Endothelial cell of umbilical vein (primary cell): ENCODE data around the gene SSBP3. TPM values are rescaled to one million over a fixed set of nuclear protein-coding genes. Genes with fewer than 3 reads are reported as not detected.

Experiments
- BruUV-seq: library from RNA; stranded (reverse); fragments of 400-500 nt; replicated peaks from 2 replicates; lab custom pipeline; 2021; lab: Mats Ljungman, UMichigan
- CTCF ChIA-PET: fragments of 300-600, 350-600 bp; sonication (Branson Sonifier 250); formaldehyde crosslinking; loops from one replicate; lab custom pipeline; 2021; ENCODE audit warnings: antibody characterized with exemption, inconsistent platforms; lab: Charles Lee
- POLR2A ChIA-PET: fragments of 300-600, 350-600 bp; sonication (Branson Sonifier 250); formaldehyde crosslinking; loops from one replicate; lab custom pipeline; 2021; ENCODE audit warnings: antibody characterized with exemption, inconsistent platforms; lab: Charles Lee
- DNase-seq: peaks from one replicate; pipeline ENCODE4 v3.0.0-alpha.2; 2011; ENCODE audit warnings: low read depth, low spot score
- FAIRE-seq: peaks from 2 replicates; lab custom pipeline; 2011; peaks lifted over from hg19 to GRCh38; lab: Jason Lieb, UNC
- H2AFZ ChIP-seq: 2 replicates; pipeline ENCODE4 v1.6.0; 2012; ENCODE audit warnings: low read depth, low read length, control low read depth, inconsistent platforms
- H3K27ac ChIP-seq: 2 replicates; pipeline ENCODE4 v1.5.1; 2011; ENCODE audit warnings: low read depth, mild to moderate bottlenecking, control low read depth, low read length, moderate library complexity; ENCODE audit not compliant: insufficient read depth
- H3K27me3 ChIP-seq, 2 experiments: 2 replicates each; pipeline versions ENCODE4 v1.6.0 to v1.6.1; 2011; ENCODE audit warnings: low read length in 2 of 2, mixed read lengths in 1 of 2; ENCODE audit not compliant: control insufficient read depth in 2 of 2, insufficient read depth in 2 of 2
- H3K36me3 ChIP-seq, 2 experiments: 2 replicates in 1 of 2; 3 replicates in 1 of 2; pipeline ENCODE4 v1.5.1; 2011; ENCODE audit warnings: low read length in 2 of 2, mild to moderate bottlenecking in 1 of 2, moderate library complexity in 1 of 2; ENCODE audit not compliant: control insufficient read depth in 2 of 2, insufficient read depth in 2 of 2; ENCODE audit errors: extremely low read depth in 1 of 2
- H3K4me1 ChIP-seq: 3 replicates; pipeline ENCODE4 v1.5.1; 2011; ENCODE audit warnings: mild to moderate bottlenecking, low read length; ENCODE audit not compliant: control insufficient read depth, insufficient read depth; ENCODE audit errors: extremely low read depth
- H3K4me2 ChIP-seq: 2 replicates; pipeline ENCODE4 v1.6.1; 2011; ENCODE audit warnings: low read length, control low read depth, mixed read lengths; ENCODE audit not compliant: insufficient read depth
- H3K4me3 ChIP-seq, 3 experiments: fragments of 200-600 bp in 1 of 3; sonication (generic), shearing (Covaris generic) in 1 of 3; replicated peaks in 1 of 3; 2 replicates each; pipeline ENCODE4 v1.5.1; 2011 to 2016; ENCODE audit warnings: control low read depth in 3 of 3, low read length in 3 of 3, mild to moderate bottlenecking in 2 of 3, inconsistent platforms in 1 of 3, low read depth in 1 of 3, moderate library complexity in 1 of 3; ENCODE audit not compliant: insufficient read depth in 1 of 3
- H3K79me2 ChIP-seq: 2 replicates; pipeline ENCODE4 v1.6.0; 2012; ENCODE audit warnings: low read length, inconsistent platforms; ENCODE audit not compliant: control insufficient read depth, insufficient read depth
- H3K9ac ChIP-seq: replicated peaks from 2 replicates; pipeline ENCODE3; 2011; ENCODE audit warnings: low read length, control low read depth; ENCODE audit not compliant: insufficient read depth; ENCODE audit errors: extremely low read depth
- H3K9me1 ChIP-seq: replicated peaks from 3 replicates; pipeline ENCODE4 v1.6.0; 2011; ENCODE audit warnings: mild to moderate bottlenecking, low read length; ENCODE audit not compliant: control insufficient read depth, insufficient read depth; ENCODE audit errors: extremely low read depth
- H3K9me3 ChIP-seq: replicated peaks from 2 replicates; pipeline ENCODE4 v1.5.1; 2012; ENCODE audit warnings: low read length, inconsistent platforms; ENCODE audit not compliant: control insufficient read depth, insufficient read depth
- H4K20me1 ChIP-seq: replicated peaks from 2 replicates; pipeline ENCODE3; 2011; ENCODE audit warnings: mild to moderate bottlenecking, low read length; ENCODE audit not compliant: control insufficient read depth, insufficient read depth; ENCODE audit errors: extremely low read depth
- CTCF ChIP-seq, 2 donors: IDR thresholded peaks; 1 replicate in 1 of 2; 2 replicates in 1 of 2; pipeline ENCODE4 v1.5.1; 2011; ENCODE audit warnings: low read length in 2 of 2, mild to moderate bottlenecking in 2 of 2, moderate library complexity in 2 of 2, control low read depth in 1 of 2, inconsistent platforms in 1 of 2, low read depth in 1 of 2; ENCODE audit not compliant: insufficient read depth in 1 of 2; ENCODE audit errors: extremely low read depth in 1 of 2
- EZH2 ChIP-seq: IDR thresholded peaks from 2 replicates; pipeline ENCODE4 v1.6.1; 2012; ENCODE audit warnings: borderline replicate concordance, low read depth, mild to moderate bottlenecking, moderate library complexity, low read length, inconsistent platforms; ENCODE audit not compliant: severe bottlenecking
- FOS ChIP-seq: IDR thresholded peaks from 2 replicates; pipeline ENCODE4 v1.6.1; 2011; ENCODE audit warnings: mild to moderate bottlenecking, low read length, moderate library complexity, borderline replicate concordance; ENCODE audit not compliant: insufficient read depth
- GATA2 ChIP-seq: IDR thresholded peaks from 2 replicates; pipeline ENCODE4 v1.7.0; 2011; ENCODE audit warnings: low read depth, mild to moderate bottlenecking, moderate library complexity, mixed read lengths, low read length; ENCODE audit not compliant: insufficient read length, insufficient read depth
- JUN ChIP-seq: IDR thresholded peaks from 2 replicates; pipeline ENCODE4 v1.6.1; 2011; ENCODE audit warnings: borderline replicate concordance, low read depth; ENCODE audit not compliant: insufficient read length, insufficient read depth
- MAX ChIP-seq: IDR thresholded peaks from 2 replicates; pipeline ENCODE4 v1.6.1; 2011; ENCODE audit not compliant: insufficient read depth, insufficient read length
- MYC ChIP-seq: IDR thresholded peaks from one replicate; pipeline ENCODE4 v1.6.1; 2011; ENCODE audit warnings: mild to moderate bottlenecking, low read depth, low read length
- POLR2A ChIP-seq: IDR thresholded peaks from 2 replicates; pipeline ENCODE4 v1.6.1; 2012; ENCODE audit warnings: low read depth, mild to moderate bottlenecking, control low read depth, low read length
- POLR2AphosphoS5 ChIP-seq: IDR thresholded peaks from 2 replicates; pipeline ENCODE4 v1.6.1; 2012; ENCODE audit warnings: low read depth, mild to moderate bottlenecking, control low read depth, low read length, moderate library complexity; ENCODE audit not compliant: insufficient read depth
- dilution Hi-C: fragments of 300-500 bp; cut with MboI; formaldehyde crosslinking; loops from one replicate; pipeline ENCODE4 v1.15.0; 2019; ENCODE audit warnings: low sequenced_read_pairs; ENCODE audit not compliant: extremely low pct_ligation_motif_present
- intact Hi-C: fragments of 100-400 bp; cut with micrococcal nuclease; formaldehyde crosslinking; loops from one replicate; pipeline ENCODE4 v1.10.0; 2022
- polyA plus RNA-seq, 4 experiments: library from polyadenylated mRNA; depleted of rRNA in 3 of 4; stranded (reverse) in 3 of 4; unstranded in 1 of 4; fragments of >200 nt; gene quantifications; 2 replicates each; pipeline versions ENCODE4 v1.2.1 to v1.2.3, GENCODE V29; 2011 to 2012; ENCODE audit warnings: missing spikeins in 1 of 4
- total RNA-seq: library from RNA; stranded (reverse); gene quantifications from 2 replicates; pipeline ENCODE4 v1.2.3, GENCODE V29; 2021

Gene SSBP3
- total and polyA plus RNA-seq, 2 donors (not counting 3 experiments of a cell fraction or from before 2014, with no cell fraction given) = 44.9 to 59.4 TPM

DNA sequence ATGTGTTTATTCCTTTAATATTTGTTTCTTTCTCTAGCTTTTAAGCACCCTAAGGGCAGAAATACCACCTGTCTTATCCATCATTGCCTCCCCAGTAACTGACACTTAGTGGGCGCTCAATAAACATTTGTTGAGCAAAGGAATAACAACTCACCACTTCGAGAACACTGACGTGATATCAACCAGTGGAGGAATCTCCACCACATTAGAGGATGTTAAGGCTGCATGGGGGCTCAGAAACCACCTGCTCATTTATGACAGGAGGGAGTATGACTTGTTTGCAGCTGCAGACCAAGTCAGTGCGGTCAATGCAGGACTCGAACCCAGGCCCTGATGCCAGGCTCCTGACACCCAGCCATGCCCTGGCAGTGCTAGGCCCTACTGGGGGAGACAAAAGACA lies 103.6 kb downstream of the SSBP3 start:
- DNase-seq = no peak
- dilution Hi-C loops (no loop called here), intact Hi-C loops (no loop called here)
- Histone ChIP-seq H4K20me1 (no peaks in the 10 kb centered on the region), H3K4me1 (peaks cover 16% of the 10 kb centered on the region), H3K9me3 (no peaks in the 10 kb centered on the region), H3K9me1 (no peaks in the 10 kb centered on the region), H3K4me2 (no peak overlapping the region), H3K9ac (no peak overlapping the region), H3K27ac (no peak overlapping the region), H3K4me3 (no peak overlapping the region), H3K36me3 (no peaks in the 10 kb centered on the region), H2AFZ (no peak overlapping the region), H3K79me2 (peaks cover 46% of the 10 kb centered on the region), H3K27me3 (no peaks in the 10 kb centered on the region)
- ChIA-PET CTCF (interaction anchor here (1.2 kb wide), 1 partner anchor 13 kb away, joined by 3 read pairs; no protein-coding TSS in a partner anchor), POLR2A (no interaction called here)
- FAIRE-seq = no peak
- no TSS peak for BruUV-seq
- TF ChIP-seq GATA2 (no peak), CTCF (IDR thresholded peaks at IDR 0.05; ENCODE audit: extremely low read depth in 1 of 2, insufficient read depth in 1 of 2, low read depth in 1 of 2, low read length in 2 of 2) (no peak), EZH2 (no peak), JUN (no peak), MYC (no peak), POLR2AphosphoS5 (no peak), POLR2A (no peak), FOS (no peak), MAX (no peak)
